H9 (cell line): ENCODE measurements around the gene PACSIN3. TPM values are rescaled to one million over a fixed set of nuclear protein-coding genes. Genes with fewer than 3 reads are reported as not detected.

Experiments
- DNase-seq: peaks from one replicate; pipeline ENCODE4 v3.0.0-alpha.2; 2017
- H2AFZ ChIP-seq: one replicate; pipeline ENCODE4 v1.6.1; 2013; ENCODE audit warnings: mild to moderate bottlenecking, low read length, control low read depth, moderate library complexity
- H2AK5ac ChIP-seq: 2 replicates; pipeline ENCODE4 v1.6.1; 2013; ENCODE audit warnings: low read length, control low read depth, mixed read lengths; ENCODE audit not compliant: insufficient read length
- H2BK120ac ChIP-seq: one replicate; pipeline ENCODE4 v1.6.1; 2013; ENCODE audit warnings: low read depth, mild to moderate bottlenecking, low read length, control low read depth, inconsistent platforms; ENCODE audit not compliant: poor library complexity, severe bottlenecking
- H2BK12ac ChIP-seq: 2 replicates; pipeline ENCODE4 v1.6.1; 2013; ENCODE audit warnings: low read length, control low read depth, mixed read lengths, low read depth; ENCODE audit not compliant: insufficient read length
- H2BK15ac ChIP-seq: 2 replicates; pipeline ENCODE4 v1.6.1; 2013; ENCODE audit warnings: low read depth, low read length, control low read depth
- H2BK20ac ChIP-seq: one replicate; pipeline ENCODE4 v1.6.1; 2013; ENCODE audit warnings: low read depth, mild to moderate bottlenecking, low read length, control low read depth, inconsistent platforms; ENCODE audit not compliant: poor library complexity, severe bottlenecking
- H2BK5ac ChIP-seq: 2 replicates; pipeline ENCODE4 v1.6.1; 2013; ENCODE audit warnings: low read length, control low read depth, mixed read lengths; ENCODE audit not compliant: insufficient read length
- H3K14ac ChIP-seq: 2 replicates; pipeline ENCODE4 v1.6.1; 2013; ENCODE audit warnings: low read length, control low read depth; ENCODE audit not compliant: insufficient read depth
- H3K18ac ChIP-seq: 2 replicates; pipeline ENCODE4 v1.6.1; 2013; ENCODE audit warnings: low read depth, mild to moderate bottlenecking, mixed read lengths, low read length, control low read depth; ENCODE audit not compliant: insufficient read length
- H3K23ac ChIP-seq: 2 replicates; pipeline ENCODE4 v1.6.1; 2013; ENCODE audit warnings: low read length, control low read depth, mixed read lengths, low read depth; ENCODE audit not compliant: insufficient read length
- H3K23me2 ChIP-seq: 2 replicates; pipeline ENCODE4 v1.6.1; 2013; ENCODE audit warnings: low read depth, mild to moderate bottlenecking, mixed read lengths, low read length, control low read depth; ENCODE audit not compliant: insufficient read length, poor library complexity, severe bottlenecking
- H3K27ac ChIP-seq: 2 replicates; pipeline ENCODE4 v1.5.1; 2013; ENCODE audit warnings: low read length, control low read depth, mixed read lengths, low read depth; ENCODE audit not compliant: insufficient read length
- H3K27me3 ChIP-seq: 2 replicates; pipeline ENCODE4 v1.6.1; 2013; ENCODE audit warnings: low read length, control low read depth, inconsistent platforms; ENCODE audit not compliant: insufficient read depth
- H3K4ac ChIP-seq: 2 replicates; pipeline ENCODE4 v1.6.1; 2013; ENCODE audit warnings: low read depth, mild to moderate bottlenecking, control low read depth, inconsistent platforms, low read length, moderate library complexity
- H3K4me1 ChIP-seq: 2 replicates; pipeline ENCODE4 v1.6.1; 2013; ENCODE audit warnings: low read length, control low read depth, inconsistent platforms; ENCODE audit not compliant: insufficient read depth
- H3K4me2 ChIP-seq: 2 replicates; pipeline ENCODE4 v1.6.1; 2013; ENCODE audit warnings: low read length, control low read depth, mixed read lengths; ENCODE audit not compliant: insufficient read length, insufficient read depth
- H3K56ac ChIP-seq: 2 replicates; pipeline ENCODE4 v1.6.1; 2013; ENCODE audit warnings: low read depth, mild to moderate bottlenecking, mixed read lengths, low read length, control low read depth; ENCODE audit not compliant: insufficient read length
- H3K79me1 ChIP-seq: 2 replicates; pipeline ENCODE4 v1.6.1; 2013; ENCODE audit warnings: low read depth, mild to moderate bottlenecking, moderate library complexity, low read length, control low read depth, inconsistent platforms; ENCODE audit not compliant: insufficient read depth, poor library complexity, severe bottlenecking
- H3K79me2 ChIP-seq: 2 replicates; pipeline ENCODE4 v1.6.1; 2013; ENCODE audit warnings: low read length, control low read depth, inconsistent platforms; ENCODE audit not compliant: insufficient read depth
- H3K9ac ChIP-seq: 2 replicates; pipeline ENCODE4 v1.6.1; 2013; ENCODE audit warnings: low read length, control low read depth, mixed read lengths; ENCODE audit not compliant: insufficient read length; ENCODE audit errors: extremely low read depth
- H3K9me3 ChIP-seq: one replicate; pipeline ENCODE4 v1.6.1; 2013; ENCODE audit warnings: low read depth, low read length, inconsistent platforms; ENCODE audit not compliant: control insufficient read depth
- H3T11ph ChIP-seq: one replicate; pipeline ENCODE4 v1.6.1; 2013; ENCODE audit warnings: mild to moderate bottlenecking, low read length, control low read depth, inconsistent platforms
- H4K20me1 ChIP-seq: one replicate; pipeline ENCODE4 v1.6.1; 2013; ENCODE audit not compliant: control insufficient read depth, insufficient read length, insufficient read depth
- H4K5ac ChIP-seq: 2 replicates; pipeline ENCODE4 v1.6.1; 2013; ENCODE audit warnings: low read depth, mild to moderate bottlenecking, mixed read lengths, low read length, control low read depth; ENCODE audit not compliant: insufficient read length
- H4K8ac ChIP-seq: replicated peaks from 2 replicates; pipeline ENCODE4 v1.6.1; 2013; ENCODE audit warnings: low read length, control low read depth, mixed read lengths, low read depth; ENCODE audit not compliant: insufficient read length
- H4K91ac ChIP-seq: 2 replicates; pipeline ENCODE4 v1.6.1; 2013; ENCODE audit warnings: low read depth, mild to moderate bottlenecking, moderate library complexity, mixed read lengths, low read length, control low read depth; ENCODE audit not compliant: insufficient read length
- H3K27ac Mint-ChIP-seq, 3 experiments: 2 replicates in 2 of 3; 3 replicates in 1 of 3; pipeline ENCODE4 v1.8.0; 2020 to 2021; ENCODE audit warnings: mixed read lengths in 3 of 3, mild to moderate bottlenecking in 1 of 3, moderate library complexity in 1 of 3
- H3K27me3 Mint-ChIP-seq: 2 replicates; pipeline ENCODE4 v1.8.0; 2021; ENCODE audit warnings: low read depth, mild to moderate bottlenecking, moderate library complexity, mixed read lengths
- H3K36me3 Mint-ChIP-seq, 3 experiments: 2 replicates in 2 of 3; 3 replicates in 1 of 3; pipeline ENCODE4 v1.8.0; 2020 to 2021; ENCODE audit warnings: low read depth in 3 of 3, mixed read lengths in 3 of 3; ENCODE audit not compliant: insufficient read depth in 1 of 3
- H3K4me1 Mint-ChIP-seq, 2 experiments: 2 replicates each; pipeline ENCODE4 v1.8.0; 2020; ENCODE audit warnings: mixed read lengths in 2 of 2
- H3K4me3 Mint-ChIP-seq, 2 experiments: 2 replicates in 1 of 2; 3 replicates in 1 of 2; pipeline ENCODE4 v1.8.0; 2020 to 2021; ENCODE audit warnings: mild to moderate bottlenecking in 2 of 2, mixed read lengths in 2 of 2, moderate library complexity in 1 of 2
- H3K9me3 Mint-ChIP-seq, 2 experiments: 2 replicates in 1 of 2; 3 replicates in 1 of 2; pipeline ENCODE4 v1.8.0; 2020; ENCODE audit warnings: mild to moderate bottlenecking in 2 of 2, mixed read lengths in 2 of 2, moderate library complexity in 1 of 2
- CTCF ChIP-seq: fragments of 200-600 bp; sonication (generic); conservative IDR thresholded peaks from 3 replicates; pipeline ENCODE4 v1.8.0; 2021; ENCODE audit warnings: antibody characterized with exemption, mild to moderate bottlenecking
- WGBS: extraction: QIAGEN DNeasy Blood & Tissue Kit; methylation state at CpG from one replicate; pipeline ENCODE4 v1.1.7; 2013; ENCODE audit warnings: missing lambda C conversion rate, low lambda C conversion rate, mixed read lengths; ENCODE audit not compliant: insufficient read length; ENCODE audit errors: extremely low coverage; 5-methylcytosine and 5-hydroxymethylcytosine counted together
- total RNA-seq: library from RNA; stranded (reverse); gene quantifications from 2 replicates; pipeline ENCODE4 v1.2.1, GENCODE V29; 2021

Gene PACSIN3
- total RNA-seq, 1 experiment from 2014 or later, result 63.0 TPM

GRCh38 chr11:47177229-47177845, 8.9 kb downstream of the PACSIN3 start:
- H2BK120ac ChIP-seq, result no peak overlapping the region
- no peak overlapping the region for H3T11ph ChIP-seq
- H2BK15ac ChIP-seq, result no peak overlapping the region
- no peaks in the 10 kb centered on the region for H3K9me3 Mint-ChIP-seq
- peak overlapping the region; percentile 96 to 100 (median 98) for H3K27ac Mint-ChIP-seq
- H3K23ac ChIP-seq, result no peak overlapping the region
- H3K4me1 ChIP-seq, result peaks cover 5% of the 10 kb centered on the region; the same call in 1 of the 2 replicates
- H3K27me3 Mint-ChIP-seq, result no peaks in the 10 kb centered on the region
- no peak overlapping the region for H3K18ac ChIP-seq
- peak overlapping the region; percentile 30 for H3K4me2 ChIP-seq
- H3K14ac ChIP-seq, result no peak overlapping the region
- H2BK5ac ChIP-seq, result no peak overlapping the region
- H3K56ac ChIP-seq, result no peak overlapping the region
- peak; percentile 67 for TF ChIP-seq CTCF
- H4K20me1 ChIP-seq, result no peaks in the 10 kb centered on the region
- H3K27ac ChIP-seq, result no peak overlapping the region
- no peak overlapping the region for H2AK5ac ChIP-seq
- peaks cover 2 to 44% (median 35%) of the 10 kb centered on the region in 3 experiments; a peak in 6 of 7 replicates for H3K36me3 Mint-ChIP-seq
- H3K4me3 Mint-ChIP-seq, result peak overlapping the region; percentile 96 to 98
- peak; percentile 74 for DNase-seq
- no peaks in the 10 kb centered on the region for H3K27me3 ChIP-seq
- peaks cover 19 to 21% of the 10 kb centered on the region in 2 experiments for H3K4me1 Mint-ChIP-seq
- no peak overlapping the region for H4K91ac ChIP-seq
- H3K9ac ChIP-seq, result no peak overlapping the region
- H3K4ac ChIP-seq, result no peak overlapping the region
- H3K79me2 ChIP-seq, result peaks cover 15% of the 10 kb centered on the region; the same call in 1 of the 2 replicates
- no peak overlapping the region for H4K8ac ChIP-seq
- H2BK20ac ChIP-seq, result no peak overlapping the region
- H4K5ac ChIP-seq, result no peak overlapping the region
- H3K9me3 ChIP-seq, result no peaks in the 10 kb centered on the region
- peaks cover 9% of the 10 kb centered on the region for H3K79me1 ChIP-seq
- H2BK12ac ChIP-seq, result no peak overlapping the region
- peaks cover 8% of the 10 kb centered on the region for H3K23me2 ChIP-seq
- H2AFZ ChIP-seq, result no peak overlapping the region
- WGBS, result no CpG with 5 or more reads among the region's 21 CpGs
